Vagina (tissue), 2 donors: ENCODE measurements around the gene DACH1.

Experiments used
- POLR2A ChIP-seq, 2 donors: fragments of 450-650 bp; IDR thresholded peaks; one replicate each; pipeline ENCODE4 v1.6.1; 2017; ENCODE audit warnings: antibody characterized with exemption in 2 of 2, mild to moderate bottlenecking in 2 of 2, moderate library complexity in 2 of 2
- TF ChIP-seq, protein P1 (sequence below), 3 experiments: fragments of 450-650 bp in 2 of 3; fragments of 200-600 bp in 1 of 3; sonication (generic) in 1 of 3; IDR thresholded peaks; one replicate each; pipeline ENCODE4 v1.5.1; 2017 to 2019; ENCODE audit warnings: antibody characterized with exemption in 3 of 3, mild to moderate bottlenecking in 2 of 3, moderate library complexity in 2 of 3

DNA sequence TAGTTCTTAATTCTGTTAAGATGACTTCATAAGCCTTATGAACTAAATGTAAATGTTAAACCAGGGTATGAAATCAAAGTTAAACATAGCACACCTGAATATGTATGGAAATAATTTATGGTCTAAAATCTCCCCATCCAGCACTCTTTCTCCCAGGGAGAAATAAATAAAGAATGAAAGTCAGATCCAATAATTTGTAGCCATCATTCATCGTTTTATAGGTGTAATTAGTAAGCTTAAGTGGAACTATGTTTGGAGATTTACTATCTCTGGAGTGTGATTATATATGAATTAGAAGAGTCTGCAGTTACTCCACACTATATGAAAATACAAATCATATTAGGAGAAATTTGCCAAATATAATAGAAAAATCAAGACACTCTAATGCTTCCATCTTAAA, 405.1 kb downstream of the DACH1 start:
- TF ChIP-seq, protein P1, sequence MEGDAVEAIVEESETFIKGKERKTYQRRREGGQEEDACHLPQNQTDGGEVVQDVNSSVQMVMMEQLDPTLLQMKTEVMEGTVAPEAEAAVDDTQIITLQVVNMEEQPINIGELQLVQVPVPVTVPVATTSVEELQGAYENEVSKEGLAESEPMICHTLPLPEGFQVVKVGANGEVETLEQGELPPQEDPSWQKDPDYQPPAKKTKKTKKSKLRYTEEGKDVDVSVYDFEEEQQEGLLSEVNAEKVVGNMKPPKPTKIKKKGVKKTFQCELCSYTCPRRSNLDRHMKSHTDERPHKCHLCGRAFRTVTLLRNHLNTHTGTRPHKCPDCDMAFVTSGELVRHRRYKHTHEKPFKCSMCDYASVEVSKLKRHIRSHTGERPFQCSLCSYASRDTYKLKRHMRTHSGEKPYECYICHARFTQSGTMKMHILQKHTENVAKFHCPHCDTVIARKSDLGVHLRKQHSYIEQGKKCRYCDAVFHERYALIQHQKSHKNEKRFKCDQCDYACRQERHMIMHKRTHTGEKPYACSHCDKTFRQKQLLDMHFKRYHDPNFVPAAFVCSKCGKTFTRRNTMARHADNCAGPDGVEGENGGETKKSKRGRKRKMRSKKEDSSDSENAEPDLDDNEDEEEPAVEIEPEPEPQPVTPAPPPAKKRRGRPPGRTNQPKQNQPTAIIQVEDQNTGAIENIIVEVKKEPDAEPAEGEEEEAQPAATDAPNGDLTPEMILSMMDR (IDR thresholded peaks at IDR 0.05) = no peak
- TF ChIP-seq POLR2A (IDR thresholded peaks at IDR 0.05) = no peak
